IMR-90 (cell line): Measurements from ENCODE around the gene AZIN2. TPM values are rescaled to one million over a fixed set of nuclear protein-coding genes. Genes with fewer than 3 reads are reported as not detected.

Source experiments
- ATAC-seq: fragments of 200-7000 bp; cut with Tn5 transposase; 2 replicates; pipeline ENCODE4 v1.9.1; 2020; ENCODE audit warnings: low read depth, mild to moderate bottlenecking, moderate library complexity
- BruUV-seq: library from RNA; stranded (reverse); fragments of 400-500 nt; replicated peaks from 2 replicates; lab custom pipeline; 2021; lab: Mats Ljungman, UMichigan
- CTCF ChIA-PET: fragments of 300-600 bp; formaldehyde crosslinking; extraction: SDS; loops from one replicate; lab custom pipeline; 2021; ENCODE audit warnings: antibody characterized with exemption; lab: Yijun Ruan, JAX
- POLR2A ChIA-PET: fragments of 300-600 bp; sonication (Branson Sonifier 250); formaldehyde crosslinking; loops from one replicate; lab custom pipeline; 2022; ENCODE audit warnings: antibody characterized with exemption; ENCODE audit not compliant: unreplicated experiment; lab: Charles Lee
- DNase-seq: peaks from one replicate; pipeline ENCODE4 v3.0.0; 2013
- H2AFZ ChIP-seq: replicated peaks from 2 replicates; pipeline ENCODE3; 2013; ENCODE audit warnings: low read length, mild to moderate bottlenecking; ENCODE audit not compliant: poor library complexity
- H2AK5ac ChIP-seq: 2 replicates; pipeline ENCODE4 v1.6.1; 2013; ENCODE audit warnings: low read depth, low read length, inconsistent platforms
- H2AK9ac ChIP-seq: replicated peaks from 2 replicates; pipeline ENCODE3; 2013; ENCODE audit warnings: mild to moderate bottlenecking, low read depth, low read length, moderate library complexity; ENCODE audit not compliant: poor library complexity
- H2BK120ac ChIP-seq: 2 replicates; pipeline ENCODE4 v1.6.1; 2013; ENCODE audit warnings: low read depth, low read length, inconsistent platforms
- H2BK15ac ChIP-seq: 3 replicates; pipeline ENCODE4 v1.6.1; 2013; ENCODE audit warnings: low read depth, low read length, inconsistent platforms
- H2BK20ac ChIP-seq: 2 replicates; pipeline ENCODE4 v1.6.1; 2013; ENCODE audit warnings: low read depth, mild to moderate bottlenecking, inconsistent platforms, low read length, moderate library complexity
- H2BK5ac ChIP-seq: 2 replicates; pipeline ENCODE4 v1.6.1; 2013; ENCODE audit warnings: mild to moderate bottlenecking, low read depth, low read length, inconsistent platforms; ENCODE audit not compliant: poor library complexity, severe bottlenecking
- H3K14ac ChIP-seq: replicated peaks from 2 replicates; pipeline ENCODE4 v1.6.1; 2013; ENCODE audit warnings: low read depth, low read length, inconsistent platforms
- H3K18ac ChIP-seq: 2 replicates; pipeline ENCODE4 v1.6.1; 2013; ENCODE audit warnings: low read depth, low read length, control low read depth
- H3K23ac ChIP-seq: 2 replicates; pipeline ENCODE4 v1.6.1; 2013; ENCODE audit warnings: low read depth, low read length, inconsistent platforms
- H3K27ac ChIP-seq: 2 replicates; pipeline ENCODE4 v1.5.1; 2013; ENCODE audit warnings: mild to moderate bottlenecking, control low read depth, low read length; ENCODE audit not compliant: insufficient read depth
- H3K27me3 ChIP-seq: 2 replicates; pipeline ENCODE4 v1.6.1; 2013; ENCODE audit warnings: low read length; ENCODE audit not compliant: control insufficient read depth, insufficient read depth
- H3K36me3 ChIP-seq: 2 replicates; pipeline ENCODE4 v1.6.1; 2013; ENCODE audit warnings: low read length, mixed read lengths; ENCODE audit not compliant: control insufficient read depth, insufficient read depth
- H3K4ac ChIP-seq: 2 replicates; pipeline ENCODE4 v1.6.1; 2013; ENCODE audit warnings: low read depth, low read length, inconsistent platforms
- H3K4me1 ChIP-seq: 2 replicates; pipeline ENCODE4 v1.6.1; 2013; ENCODE audit warnings: low read length, mixed read lengths; ENCODE audit not compliant: control insufficient read depth, insufficient read depth
- H3K4me2 ChIP-seq: 2 replicates; pipeline ENCODE4 v1.6.1; 2013; ENCODE audit warnings: low read depth, mild to moderate bottlenecking, control low read depth, low read length, moderate library complexity
- H3K4me3 ChIP-seq: 2 replicates; pipeline ENCODE4 v1.5.1; 2013; ENCODE audit warnings: low read depth, mild to moderate bottlenecking, control low read depth, low read length, moderate library complexity; ENCODE audit not compliant: insufficient read depth
- H3K56ac ChIP-seq: 2 replicates; pipeline ENCODE4 v1.6.1; 2013; ENCODE audit warnings: low read length, inconsistent platforms; ENCODE audit not compliant: insufficient read depth; ENCODE audit errors: extremely low read depth
- H3K79me1 ChIP-seq, 2 experiments: 2 replicates each; pipeline ENCODE4 v1.6.1; 2013; ENCODE audit warnings: low read length in 2 of 2, inconsistent platforms in 1 of 2, low read depth in 1 of 2
- H3K9ac ChIP-seq: 2 replicates; pipeline ENCODE4 v1.6.1; 2013; ENCODE audit warnings: low read depth, low read length, control low read depth
- H3K9me1 ChIP-seq: 2 replicates; pipeline ENCODE4 v1.6.1; 2013; ENCODE audit warnings: low read length, inconsistent platforms; ENCODE audit not compliant: insufficient read depth
- H3K9me3 ChIP-seq: 2 replicates; pipeline ENCODE4 v1.6.1; 2013; ENCODE audit warnings: low read length; ENCODE audit not compliant: control insufficient read depth, insufficient read depth
- H4K20me1 ChIP-seq: 2 replicates; pipeline ENCODE4 v1.6.1; 2013; ENCODE audit warnings: low read length, inconsistent platforms; ENCODE audit not compliant: insufficient read depth
- H4K5ac ChIP-seq: 2 replicates; pipeline ENCODE4 v1.6.1; 2013; ENCODE audit warnings: mild to moderate bottlenecking, low read depth, low read length, control low read depth
- H4K8ac ChIP-seq, 2 experiments: 2 replicates each; pipeline ENCODE4 v1.6.1; 2013; ENCODE audit warnings: low read depth in 2 of 2, low read length in 2 of 2, control low read depth in 1 of 2, inconsistent platforms in 1 of 2
- H4K91ac ChIP-seq: 2 replicates; pipeline ENCODE4 v1.6.1; 2013; ENCODE audit warnings: low read depth, low read length, inconsistent platforms; ENCODE audit not compliant: insufficient read depth
- MXI1 ChIP-seq: IDR thresholded peaks from 2 replicates; pipeline ENCODE4 v1.6.1; 2012; ENCODE audit warnings: low read depth, mild to moderate bottlenecking, low read length, moderate library complexity, borderline replicate concordance
- RFX5 ChIP-seq: IDR thresholded peaks from 2 replicates; pipeline ENCODE4 v1.8.0; 2012; ENCODE audit warnings: low read depth, mild to moderate bottlenecking, low read length, moderate library complexity
- WGBS, 2 experiments: methylation state at CpG; one replicate each; pipeline versions ENCODE4 v1.1.5 to v1.1.7; 2013; ENCODE audit warnings: missing lambda C conversion rate in 2 of 2; ENCODE audit not compliant: insufficient read length in 1 of 2; ENCODE audit errors: extremely low coverage in 2 of 2; 5-methylcytosine and 5-hydroxymethylcytosine counted together
- dilution Hi-C: fragments of 300-500 bp; cut with HindIII; formaldehyde crosslinking; loops from one replicate; pipeline ENCODE4 v1.14.3; 2018; ENCODE audit warnings: low sequenced_read_pairs; ENCODE audit not compliant: unreplicated experiment
- in situ Hi-C: fragments of 300-500 bp; cut with MboI; formaldehyde crosslinking; loops from 3 replicates; pipeline ENCODE4 v1.14.3; 2019; ENCODE audit warnings: low sequenced_read_pairs, inconsistent platforms, mixed read lengths
- intact Hi-C: fragments of 100-400 bp; cut with micrococcal nuclease; formaldehyde crosslinking; loops from 2 replicates; pipeline ENCODE4 v1.10.0; 2022
- polyA plus RNA-seq, 3 experiments: library from polyadenylated mRNA; depleted of rRNA; stranded (reverse); fragments of >200 nt; gene quantifications; 2 replicates each; pipeline ENCODE4 v1.2.3, GENCODE V29; 2012; ENCODE audit warnings: low replicate concordance in 1 of 3
- total RNA-seq: library from RNA; depleted of rRNA; stranded (reverse); fragments of >200 nt; gene quantifications from 2 replicates; pipeline ENCODE4 v1.2.3, GENCODE V29; 2012

The AZIN2 gene
- total and polyA plus RNA-seq, 2 of the 4 experiments (the other 2 are of a cell fraction), result 4.7 to 8.9 TPM

DNA sequence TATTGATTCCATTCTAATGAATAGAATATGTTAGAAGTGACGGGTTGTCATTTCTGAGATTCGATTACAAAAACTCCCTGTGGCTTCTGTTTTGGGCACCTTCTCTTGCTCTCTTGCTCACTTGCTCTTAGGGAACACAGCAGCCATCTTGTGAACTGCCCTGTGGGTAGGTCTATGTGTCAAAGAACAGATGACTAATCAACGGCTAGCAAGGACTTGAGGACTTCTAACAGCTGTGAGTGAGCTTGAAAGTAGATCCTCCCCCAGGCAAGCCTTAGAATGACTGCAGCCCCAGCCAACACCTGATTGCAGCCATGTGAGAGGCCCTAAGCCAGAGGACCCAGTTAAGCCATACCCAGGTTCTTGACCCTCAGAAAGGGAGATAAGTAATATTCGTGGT is 49.3 kb downstream of the AZIN2 start:
- ATAC-seq (no peak), DNase-seq (peak; percentile 64)
- Histone ChIP-seq H3K23ac (no peak overlapping the region), H3K18ac (no peak overlapping the region), H3K27me3 (no peaks in the 10 kb centered on the region), H2AFZ (no peak overlapping the region), H3K14ac (no peak overlapping the region), H2BK20ac (no peak overlapping the region), H2AK5ac (no peak overlapping the region), H3K9me3 (no peaks in the 10 kb centered on the region), H3K4ac (no peak overlapping the region), H3K4me1 (peaks cover 5% of the 10 kb centered on the region), H2BK120ac (no peak overlapping the region), H3K9me1 (peaks cover 8% of the 10 kb centered on the region), H3K79me1 (peaks cover 16 to 19% of the 10 kb centered on the region in 2 experiments), H3K4me3 (no peak overlapping the region), H3K56ac (no peak overlapping the region), H2BK5ac (no peak overlapping the region), H4K20me1 (no peaks in the 10 kb centered on the region), H4K8ac (0 out of 4 replicates have a peak overlapping the region, but pooled peaks of 1 of the 2 experiments have one; percentile 24), H4K91ac (no peak overlapping the region), H3K27ac (no peak overlapping the region), H3K36me3 (no peaks in the 10 kb centered on the region), H2AK9ac (no peak overlapping the region), H3K9ac (no peak overlapping the region), H4K5ac (no peak overlapping the region), H2BK15ac (no peak overlapping the region), H3K4me2 (no peak overlapping the region)
- dilution Hi-C loops (no loop called here), intact Hi-C loops (no loop called here), in situ Hi-C loops (loop anchor here (10.0 kb wide), 1 partner anchor 335 kb away; no protein-coding TSS in a partner anchor)
- WGBS, 2 experiments, result 100% methylated on average over 2 of the region's 4 CpGs; no CpG with 5 or more reads in 1 of the 2 experiments
- CTCF ChIA-PET, result no interaction called here
- POLR2A ChIA-PET, result no interaction called here
- BruUV-seq, result no TSS peak
- TF ChIP-seq RFX5, result no peak
- TF ChIP-seq MXI1, result no peak
